Measurements from ENCODE around the gene CHID1.

CHID1 gene

GRCh38 chr11:911031-911889, 650 bp upstream of the CHID1 start:
- DNase-seq (ENCODE audit: low read depth) = peak; percentile 85
- TF ChIP-seq POLR2A (IDR thresholded peaks at IDR 0.05; ENCODE audit: extremely low read depth, insufficient read length) (peak; percentile 67), MAX (IDR thresholded peaks at IDR 0.05; ENCODE audit: low read depth, low read length) (peak; percentile 70), MYC (IDR thresholded peaks at IDR 0.05; ENCODE audit: low read depth, low read length) (peak; percentile 75), CTCF (IDR thresholded peaks at IDR 0.05; ENCODE audit: low read depth, low read length) (no peak)
- H3K4me3 ChIP-seq (ENCODE audit: low read depth, low read length) = peak overlapping the region; percentile 49

GRCh38 chr11:910044-910588, 494 bp downstream of the CHID1 start:
- no peak for DNase-seq (ENCODE audit: low read depth)
- TF ChIP-seq MYC (IDR thresholded peaks at IDR 0.05; ENCODE audit: low read depth, low read length) (peak; percentile 7; the same call in 1 of the 2 replicates), POLR2A (IDR thresholded peaks at IDR 0.05; ENCODE audit: extremely low read depth, insufficient read length) (no peak)
- H3K4me3 ChIP-seq (ENCODE audit: low read depth, low read length) = peak overlapping the region; percentile 73

GRCh38 chr11:909406-909805, 1.2 kb downstream of the CHID1 start:
- no peak for DNase-seq (ENCODE audit: low read depth)
- H3K4me3 ChIP-seq (ENCODE audit: low read depth, low read length) = peak overlapping the region; percentile 73
- TF ChIP-seq MAX (IDR thresholded peaks at IDR 0.05; ENCODE audit: low read depth, low read length) (no peak), MYC (IDR thresholded peaks at IDR 0.05; ENCODE audit: low read depth, low read length) (no peak)

- DNase-seq (ENCODE audit: low read depth) = no peak
- TF ChIP-seq MYC (IDR thresholded peaks at IDR 0.05; ENCODE audit: low read depth, low read length) (no peak), MAX (IDR thresholded peaks at IDR 0.05; ENCODE audit: low read depth, low read length) (no peak), POLR2A (IDR thresholded peaks at IDR 0.05; ENCODE audit: extremely low read depth, insufficient read length) (no peak), CTCF (IDR thresholded peaks at IDR 0.05; ENCODE audit: low read depth, low read length) (no peak)
- no peak overlapping the region for H3K4me3 ChIP-seq (ENCODE audit: low read depth, low read length)
Measured at GRCh38 chr11:908273-908672, 2.3 kb downstream of the CHID1 start.

- no peak for TF ChIP-seq MYC (IDR thresholded peaks at IDR 0.05; ENCODE audit: low read depth, low read length)
- TF ChIP-seq CTCF (IDR thresholded peaks at IDR 0.05; ENCODE audit: low read depth, low read length) = no peak
- no peak for TF ChIP-seq POLR2A (IDR thresholded peaks at IDR 0.05; ENCODE audit: extremely low read depth, insufficient read length)
- TF ChIP-seq MAX (IDR thresholded peaks at IDR 0.05; ENCODE audit: low read depth, low read length) = no peak
- H3K4me3 ChIP-seq (ENCODE audit: low read depth, low read length) = no peak overlapping the region
- DNase-seq (ENCODE audit: low read depth) = no peak
Measured at GRCh38 chr11:907668-908067, 2.9 kb downstream of the CHID1 start.

- TF ChIP-seq MYC (IDR thresholded peaks at IDR 0.05; ENCODE audit: low read depth, low read length) = no peak
- TF ChIP-seq MAX (IDR thresholded peaks at IDR 0.05; ENCODE audit: low read depth, low read length) = no peak
- no peak for TF ChIP-seq CTCF (IDR thresholded peaks at IDR 0.05; ENCODE audit: low read depth, low read length)
- TF ChIP-seq POLR2A (IDR thresholded peaks at IDR 0.05; ENCODE audit: extremely low read depth, insufficient read length) = no peak
- no peak for DNase-seq (ENCODE audit: low read depth)
- H3K4me3 ChIP-seq (ENCODE audit: low read depth, low read length) = no peak overlapping the region
Measured at GRCh38 chr11:905952-906351, 4.7 kb downstream of the CHID1 start.

Data from NB4 (cell line).